ENCODE measurements around the gene RPE65.
A peak's percentile ranks its signal among the peaks of the same experiment; 100 is the strongest.
"Not testable (repeated sequence)": the region's sequence is repeated elsewhere in the genome, so short reads cannot be mapped to it uniquely, and the experiment has no call there.

The RPE65 gene

GRCh38 chr1:68449901-68450300 lies at the start of gene RPE65:
Gene RPE65, minus strand, starts transcription at chr1:68449954. Its CDS starts 49 bp downstream, at chr1:68449905.
- no peak for DNase-seq

- no peak for DNase-seq
These were observed 47.6 kb upstream of the RPE65 start for GRCh38 chr1:68497358-68497698.

GRCh38 chr1:68496680-68497357 lies 47.1 kb upstream of the RPE65 start, which contains the start of gene DEPDC1:
Gene DEPDC1, minus strand, starts transcription at chr1:68497082. Its CDS starts 83 bp downstream, at chr1:68496999.
- DNase-seq = peak; percentile 95

- DNase-seq = peak; percentile 14
These were observed 46.4 kb upstream of the RPE65 start for GRCh38 chr1:68495968-68496679.

GRCh38 chr1:68495532-68495931 lies 45.8 kb upstream of the RPE65 start:
- peak; percentile 13 for DNase-seq

GRCh38 chr1:68493193-68493592 lies 43.4 kb upstream of the RPE65 start:
- DNase-seq = no peak

GRCh38 chr1:68492255-68492654 lies 42.5 kb upstream of the RPE65 start:
- DNase-seq = not testable (repeated sequence)

- DNase-seq = no peak
These were observed 40.4 kb upstream of the RPE65 start for GRCh38 chr1:68490046-68490651.

- DNase-seq = no peak
These were observed 35.8 kb upstream of the RPE65 start for GRCh38 chr1:68485431-68486022.

- no peak for DNase-seq
These were observed 34.9 kb upstream of the RPE65 start for GRCh38 chr1:68484618-68485017.

GRCh38 chr1:68481041-68481440 lies 31.3 kb upstream of the RPE65 start:
- DNase-seq = no peak

GRCh38 chr1:68479501-68479900 lies 29.7 kb upstream of the RPE65 start:
- no peak for DNase-seq

- no peak for DNase-seq
These were observed 28.9 kb upstream of the RPE65 start for GRCh38 chr1:68478662-68479061.

GRCh38 chr1:68476626-68477025 lies 26.9 kb upstream of the RPE65 start:
- DNase-seq = not testable (repeated sequence)

GRCh38 chr1:68473060-68473459 lies 23.3 kb upstream of the RPE65 start:
- DNase-seq = no peak

GRCh38 chr1:68470388-68470970 lies 20.7 kb upstream of the RPE65 start:
- no peak for DNase-seq

- DNase-seq = no peak
These were observed 15.1 kb upstream of the RPE65 start for GRCh38 chr1:68464891-68465290.

GRCh38 chr1:68460935-68461334 lies 11.2 kb upstream of the RPE65 start:
- DNase-seq = no peak

GRCh38 chr1:68459796-68460195 lies 10.0 kb upstream of the RPE65 start:
- peak; percentile 39 for DNase-seq

GRCh38 chr1:68459091-68459490 lies 9.3 kb upstream of the RPE65 start:
- DNase-seq = no peak

GRCh38 chr1:68456202-68456601 lies 6.4 kb upstream of the RPE65 start:
- no peak for DNase-seq

- DNase-seq = no peak
These were observed 4.8 kb upstream of the RPE65 start for GRCh38 chr1:68454534-68454933.

- peak; percentile 47 for DNase-seq
These were observed 3.4 kb upstream of the RPE65 start for GRCh38 chr1:68453060-68453670.
